ENCODE results near the gene DCXR.

DNA sequence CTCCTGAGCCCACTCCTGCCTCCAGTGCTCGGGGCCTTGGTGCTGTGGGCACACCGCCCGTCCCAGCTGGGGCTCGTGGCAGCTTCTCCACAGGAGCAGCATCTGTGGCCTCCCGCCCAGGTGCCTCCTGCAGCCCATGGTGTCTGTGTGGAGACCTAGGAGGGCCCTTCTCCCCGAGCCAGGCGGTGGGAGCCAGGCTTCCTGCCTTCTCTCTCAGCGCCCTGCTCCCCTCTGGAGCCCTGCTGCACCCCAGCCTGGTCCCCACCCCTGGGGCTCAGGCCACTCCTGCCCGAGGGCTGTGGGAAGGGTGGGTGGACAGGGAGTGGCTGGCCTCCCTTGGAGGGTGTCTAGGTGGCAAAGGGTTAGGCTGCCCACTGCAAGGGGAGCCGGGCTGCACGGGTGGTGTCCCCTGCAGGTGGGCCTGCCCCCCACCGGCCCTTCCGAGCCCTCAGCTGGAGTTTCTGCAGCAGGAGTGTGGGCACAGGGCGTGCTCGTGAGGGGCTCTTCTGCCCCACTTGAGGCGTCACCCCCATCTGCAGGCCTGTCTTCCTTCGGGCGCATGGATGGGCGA, 25.8 kb downstream of the DCXR start:
- TF ChIP-seq, protein P1, sequence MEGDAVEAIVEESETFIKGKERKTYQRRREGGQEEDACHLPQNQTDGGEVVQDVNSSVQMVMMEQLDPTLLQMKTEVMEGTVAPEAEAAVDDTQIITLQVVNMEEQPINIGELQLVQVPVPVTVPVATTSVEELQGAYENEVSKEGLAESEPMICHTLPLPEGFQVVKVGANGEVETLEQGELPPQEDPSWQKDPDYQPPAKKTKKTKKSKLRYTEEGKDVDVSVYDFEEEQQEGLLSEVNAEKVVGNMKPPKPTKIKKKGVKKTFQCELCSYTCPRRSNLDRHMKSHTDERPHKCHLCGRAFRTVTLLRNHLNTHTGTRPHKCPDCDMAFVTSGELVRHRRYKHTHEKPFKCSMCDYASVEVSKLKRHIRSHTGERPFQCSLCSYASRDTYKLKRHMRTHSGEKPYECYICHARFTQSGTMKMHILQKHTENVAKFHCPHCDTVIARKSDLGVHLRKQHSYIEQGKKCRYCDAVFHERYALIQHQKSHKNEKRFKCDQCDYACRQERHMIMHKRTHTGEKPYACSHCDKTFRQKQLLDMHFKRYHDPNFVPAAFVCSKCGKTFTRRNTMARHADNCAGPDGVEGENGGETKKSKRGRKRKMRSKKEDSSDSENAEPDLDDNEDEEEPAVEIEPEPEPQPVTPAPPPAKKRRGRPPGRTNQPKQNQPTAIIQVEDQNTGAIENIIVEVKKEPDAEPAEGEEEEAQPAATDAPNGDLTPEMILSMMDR (IDR thresholded peaks at IDR 0.05) = no peak
- no peak for TF ChIP-seq POLR2AphosphoS5 (IDR thresholded peaks at IDR 0.05)
